Globus pallidus (tissue), 1 donor: ENCODE results near the gene TMEM176B.
"Not testable (repeated sequence)": the region's sequence is repeated elsewhere in the genome, so short reads cannot be mapped to it uniquely, and the experiment has no call there.

Source experiments
- DNase-seq: peaks from one replicate; pipeline ENCODE4 v3.0.0-alpha.2; 2015; ENCODE audit warnings: low spot score

Gene TMEM176B

DNA sequence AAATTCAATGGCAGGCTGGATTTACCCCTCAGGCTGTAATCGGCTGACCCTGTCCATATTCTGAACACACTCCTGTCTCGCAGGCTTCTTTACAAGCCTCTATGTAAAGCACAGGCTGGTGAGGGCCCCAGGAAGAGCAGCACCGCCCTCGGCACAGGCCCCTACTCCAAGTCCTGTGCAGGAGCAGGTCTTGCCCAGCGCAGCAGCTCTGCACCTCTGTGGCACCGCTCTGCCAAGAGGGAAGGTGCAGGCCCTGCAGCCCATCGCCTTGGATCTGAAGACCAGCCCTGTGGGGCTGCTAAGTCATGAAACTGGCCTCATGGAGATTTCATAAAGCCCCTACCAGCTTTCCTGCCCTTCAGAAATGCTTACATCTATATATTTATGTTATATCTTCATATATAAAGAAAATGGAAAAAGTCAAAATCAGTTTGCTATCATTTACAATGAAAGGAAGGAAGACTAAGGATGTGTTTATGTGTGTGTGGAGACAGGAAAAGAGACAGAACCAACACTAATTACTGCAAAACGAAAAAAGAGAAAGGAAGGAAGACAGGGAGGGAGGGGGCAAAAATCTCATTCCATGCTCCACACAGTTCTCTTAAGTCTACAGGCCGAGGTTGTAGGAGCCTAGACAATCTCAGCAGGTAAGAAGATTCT is 9.6 kb downstream of the TMEM176B start:
- DNase-seq: no peak

DNA sequence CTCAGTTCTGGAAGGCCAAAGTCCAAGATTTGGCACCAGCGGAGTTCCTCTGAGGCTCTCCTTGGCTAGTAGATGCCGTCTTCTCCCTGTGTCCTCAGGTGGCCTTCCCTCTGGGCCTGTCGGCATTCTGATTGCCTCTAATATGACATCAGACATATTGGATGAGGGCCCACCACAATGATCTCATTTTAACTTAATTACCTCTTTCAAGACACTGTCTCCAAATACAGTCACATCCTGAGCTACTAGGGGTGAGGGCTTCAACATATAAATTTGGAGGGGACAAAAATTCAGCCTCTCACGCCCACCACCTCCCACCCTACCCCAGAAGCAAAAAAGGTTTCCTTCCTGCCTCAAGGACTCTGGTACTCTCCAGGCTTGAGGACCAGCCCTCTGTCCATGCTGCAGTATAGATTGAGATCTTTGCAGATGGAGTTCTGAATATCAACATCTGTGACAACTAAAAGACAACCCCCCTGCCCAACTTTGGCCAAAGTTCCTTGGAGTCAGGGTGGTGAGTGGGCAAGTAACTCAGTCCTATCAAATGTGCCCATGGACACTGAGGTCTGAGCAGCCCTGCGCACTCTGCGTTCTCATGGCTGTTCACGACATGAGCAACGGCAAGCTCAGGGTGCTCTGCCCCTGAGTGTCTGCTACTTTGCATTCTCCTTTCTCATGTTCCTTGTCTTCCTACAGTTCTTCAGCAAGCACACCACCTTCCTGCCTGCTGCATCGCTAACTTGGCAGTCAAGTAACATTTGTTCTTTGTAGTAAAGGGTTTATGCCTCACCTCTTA is 11.5 kb downstream of the TMEM176B start:
- no peak for DNase-seq

GRCh38 chr7:150787321-150788281 is 12.6 kb downstream of the TMEM176B start:
- DNase-seq: peak; percentile 57

DNA sequence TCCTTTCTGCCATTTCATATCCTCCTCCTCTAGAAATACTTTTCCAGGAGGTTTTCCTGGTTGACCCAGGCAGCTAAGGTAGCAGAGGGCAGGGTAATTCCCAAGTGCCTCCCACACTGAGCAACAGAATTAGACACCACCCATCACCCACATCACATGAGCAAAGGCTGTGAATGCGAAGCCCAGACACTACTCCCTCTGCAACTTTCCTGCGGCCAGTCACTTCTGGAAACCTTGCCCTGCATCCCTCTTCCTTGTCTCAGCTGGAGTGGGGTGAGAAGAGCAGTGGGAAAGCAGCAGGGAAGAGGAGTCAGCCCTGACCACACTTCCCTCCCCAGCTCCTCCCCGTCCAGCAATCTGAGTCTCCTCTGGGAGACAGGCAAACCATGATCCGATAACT is 15.2 kb downstream of the TMEM176B start:
- no peak for DNase-seq

- DNase-seq: no peak
These were observed 15.9 kb downstream of the TMEM176B start for GRCh38 chr7:150784120-150784736.

DNA sequence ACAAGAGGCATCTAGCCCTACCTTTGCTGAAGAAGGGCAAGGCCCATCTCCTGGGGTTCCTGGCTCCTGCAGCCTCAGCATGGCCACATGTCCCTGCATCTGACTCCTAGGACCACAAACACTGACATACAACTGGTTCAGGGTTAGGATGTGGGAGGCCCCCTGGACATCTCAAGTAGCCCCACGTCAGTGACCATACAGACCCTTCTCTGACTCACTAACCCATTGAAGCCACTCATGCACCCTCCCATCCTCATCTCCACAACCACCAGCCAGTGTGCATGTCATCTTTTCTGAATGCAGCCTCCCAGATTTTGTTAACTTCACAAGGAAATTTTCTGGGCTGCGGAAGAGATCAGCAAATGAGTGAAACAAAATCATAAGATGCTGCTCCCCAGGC is 18.2 kb downstream of the TMEM176B start:
- no peak for DNase-seq

GRCh38 chr7:150781103-150781502 is 19.1 kb downstream of the TMEM176B start:
- DNase-seq: no peak

GRCh38 chr7:150780292-150780691 is 19.9 kb downstream of the TMEM176B start:
- no peak for DNase-seq

DNA sequence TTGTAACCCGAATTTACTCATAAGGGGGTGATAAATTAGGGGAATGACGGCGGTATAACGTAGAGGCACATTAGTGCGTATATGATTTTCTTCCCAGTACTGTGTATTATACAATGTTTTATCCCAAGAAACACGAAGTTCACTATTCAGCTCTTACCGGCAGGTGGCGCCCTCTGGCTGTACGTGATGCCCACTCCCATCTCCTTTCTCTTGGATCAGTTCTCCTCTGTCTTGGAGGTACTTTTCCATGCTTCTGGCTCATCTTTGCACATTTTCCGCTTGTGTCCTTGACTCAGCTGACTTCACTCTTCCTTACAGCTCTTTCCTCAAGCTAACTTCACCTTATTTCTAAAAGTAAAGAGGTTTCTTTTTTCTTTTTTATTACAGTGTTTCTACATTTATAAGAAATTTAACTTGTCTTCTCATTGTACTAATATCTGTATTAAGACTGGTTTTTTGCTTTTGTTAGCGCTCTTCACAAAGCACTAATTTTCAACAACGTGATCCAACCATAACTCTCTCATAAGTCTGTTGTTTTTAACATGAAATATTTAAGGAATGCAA is 21.3 kb downstream of the TMEM176B start:
- DNase-seq: peak; percentile 61

GRCh38 chr7:150778014-150778737 is 22.0 kb downstream of the TMEM176B start:
- DNase-seq: no peak

DNA sequence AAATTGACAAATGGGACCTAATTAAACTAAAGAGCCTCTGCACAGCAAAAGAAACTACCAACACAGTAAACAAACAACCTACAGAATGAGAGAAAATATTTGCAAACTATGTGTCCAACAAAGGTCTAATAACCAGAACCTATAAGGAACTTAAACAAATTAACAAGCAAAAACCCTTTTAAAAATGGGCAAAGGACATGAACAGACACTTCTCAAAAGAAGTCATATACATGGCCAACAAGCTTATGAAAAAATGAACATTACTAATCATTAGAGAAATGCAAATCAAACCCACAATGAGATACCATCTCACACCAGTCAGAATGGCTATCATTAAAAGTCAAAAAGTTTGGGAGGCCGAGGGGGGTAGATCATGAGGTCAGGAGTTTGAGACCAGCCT is 26.0 kb downstream of the TMEM176B start:
- not testable (repeated sequence) for DNase-seq

GRCh38 chr7:150769768-150770167 is 30.4 kb downstream of the TMEM176B start:
- no peak for DNase-seq

DNA sequence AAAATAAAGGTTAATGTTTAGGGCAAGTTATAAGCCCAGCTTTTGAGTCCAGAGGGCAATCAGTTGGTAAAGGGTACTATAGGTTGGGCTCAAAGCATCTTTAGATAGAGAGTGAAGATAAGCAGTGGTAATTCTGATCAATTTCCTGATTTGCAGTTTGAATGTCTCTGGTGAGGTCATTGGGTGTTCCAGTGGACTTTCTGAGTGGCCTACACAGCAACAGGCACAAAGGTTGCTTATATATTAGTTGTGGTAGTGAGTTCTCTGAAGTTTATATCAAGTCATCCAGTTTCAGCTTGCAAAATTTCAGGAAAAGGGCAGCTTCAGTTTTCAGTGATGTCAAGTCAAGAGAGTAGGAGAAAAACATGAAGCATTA is 33.8 kb downstream of the TMEM176B start:
- DNase-seq: no peak

GRCh38 chr7:150759479-150759878 is 40.7 kb downstream of the TMEM176B start:
- DNase-seq: no peak

DNA sequence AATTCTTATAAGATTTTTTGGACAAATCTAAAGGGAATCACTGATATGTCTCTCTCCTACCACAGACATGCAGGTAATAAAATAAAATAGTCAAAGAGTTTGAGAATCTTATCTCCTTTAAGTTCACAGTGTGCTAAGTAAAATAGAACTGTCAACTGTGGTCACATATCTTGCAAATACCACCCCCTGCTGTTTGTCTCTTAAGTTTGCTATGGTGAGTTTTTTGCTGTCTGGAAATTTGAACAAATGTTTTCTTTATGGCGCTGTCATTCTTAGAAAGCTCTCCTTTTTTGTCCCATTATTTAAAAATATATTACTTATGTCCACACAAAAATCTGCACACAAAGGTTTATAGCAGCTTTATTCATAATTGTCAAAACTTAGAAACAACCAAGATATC is 43.3 kb downstream of the TMEM176B start:
- DNase-seq: no peak

- no peak for DNase-seq
These were observed 44.0 kb downstream of the TMEM176B start for GRCh38 chr7:150756166-150756565.

- DNase-seq: no peak
These were observed 44.6 kb downstream of the TMEM176B start for GRCh38 chr7:150755473-150756099.

- no peak for DNase-seq
These were observed 45.2 kb downstream of the TMEM176B start for GRCh38 chr7:150754951-150755350.

GRCh38 chr7:150753826-150754603 is 46.1 kb downstream of the TMEM176B start:
- DNase-seq: no peak

DNA sequence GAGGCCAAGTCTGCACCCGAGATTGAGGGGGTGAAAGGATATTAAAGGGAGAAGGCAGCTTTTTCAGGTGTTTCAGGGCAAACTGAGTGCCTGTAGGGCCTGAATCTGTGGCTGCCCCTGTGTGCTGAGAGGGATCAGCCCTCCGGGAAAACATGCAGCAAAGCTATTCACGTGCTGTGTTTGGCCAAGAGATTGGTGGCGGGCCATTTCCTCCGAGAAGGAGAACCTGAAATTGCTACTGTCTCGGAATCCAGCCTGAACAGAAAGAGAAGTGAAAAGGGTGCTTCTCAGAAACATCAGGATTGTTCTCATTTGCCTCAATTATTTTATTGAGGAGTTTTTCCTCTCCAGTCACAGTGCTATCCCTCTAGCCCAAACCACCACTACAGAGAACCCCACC is 46.9 kb downstream of the TMEM176B start:
- DNase-seq: no peak
